ENCODE measurements around the gene CLDN18. TPM values are rescaled to one million over a fixed set of nuclear protein-coding genes. Genes with fewer than 3 reads are reported as not detected.

The CLDN18 gene
- total RNA-seq, 4 donors from 2014 or later, result 0.13 TPM; not detected in 3

- no peak overlapping the region for H3K4me3 ChIP-seq (ENCODE audit: low read depth, poor library complexity, severe bottlenecking)
- intact Hi-C loops (cut with DNase I; ENCODE audit: low total_unique reads), result no loop called here
- 27 to 35% methylated on average over 8 of the region's 8 CpGs for WGBS, 2 donors
- no peak for DNase-seq (ENCODE audit: low spot score in 2 of 2)
- TF ChIP-seq CTCF (IDR thresholded peaks at IDR 0.05), result no peak
- TF ChIP-seq POLR2A (IDR thresholded peaks at IDR 0.05), result no peak
Measured at GRCh38 chr3:138082085-138082991, 72.4 kb downstream of the CLDN18 start.

GRCh38 chr3:138082992-138083386, 73.0 kb downstream of the CLDN18 start:
- intact Hi-C loops (cut with DNase I; ENCODE audit: low total_unique reads), result no loop called here
- TF ChIP-seq CTCF (IDR thresholded peaks at IDR 0.05) (no peak), POLR2A (IDR thresholded peaks at IDR 0.05) (no peak)
- H3K4me3 ChIP-seq (ENCODE audit: low read depth, poor library complexity, severe bottlenecking), result no peak overlapping the region
- DNase-seq (ENCODE audit: low spot score in 2 of 2), result no peak

Other genes starting within 250 kb of the CLDN18 start
- gene SOX14, start 245.8 kb upstream of the CLDN18 start, total RNA-seq, result not detected
- gene DZIP1L, start 105.4 kb downstream of the CLDN18 start, total RNA-seq, result 10 to 100 TPM; 10.9 to 45.0 (median 16.4) TPM
- not detected for gene A4GNT, start 122.2 kb downstream of the CLDN18 start, total RNA-seq
- 10 to 100 TPM in 3 of 4 donors, 1 to 10 TPM in 1; 9.1 to 13.9 (median 11.9) TPM for gene DBR1, start 164.8 kb downstream of the CLDN18 start, total RNA-seq
- 10 to 100 TPM; 28.8 to 58.0 (median 36.6) TPM for gene ARMC8, start 177.1 kb downstream of the CLDN18 start, total RNA-seq